T-helper 2 cell treated with Interferon-gamma antibody and Interleukin-4, amounts not matched to agents 100 ng/mL and 5 ng/mL, for 36 hours (primary cell): ENCODE measurements around the gene ZNF440. TPM values are rescaled to one million over a fixed set of nuclear protein-coding genes. Genes with fewer than 3 reads are reported as not detected.

ENCODE experiments used
- intact Hi-C: fragments of 100-400 bp; cut with micrococcal nuclease; formaldehyde crosslinking; loops from one replicate; pipeline ENCODE4 v1.15.1; 2023
- total RNA-seq: library from RNA; stranded (reverse); gene quantifications from 2 replicates; pipeline ENCODE4 v1.2.3, GENCODE V29; 2022

Gene ZNF440
- total RNA-seq, 1 donor from 2014 or later = 14.0 TPM

- intact Hi-C loops = loop anchor here (1.0 to 5.0 kb wide), 3 partner anchors 84 to 260 kb away; partner anchors contain the start of gene ZNF491
Observed at GRCh38 chr19:11881151-11881800, 67.2 kb downstream of the ZNF440 start.

- intact Hi-C loops = loop anchor here (5.0 kb wide), 1 partner anchor 85 kb away; the partner anchor contains the start of gene ZNF491
Observed at GRCh38 chr19:11882606-11883005, 68.5 kb downstream of the ZNF440 start.

Other genes starting within 250 kb of the ZNF440 start
- gene ACP5, start 236.6 kb upstream of the ZNF440 start, total RNA-seq = 34.4 and 34.5 TPM in 2 replicates
- 4.5 and 5.0 TPM in 2 replicates for gene ZNF627, start 216.8 kb upstream of the ZNF440 start, total RNA-seq
- gene ZNF823, start 75.3 kb upstream of the ZNF440 start, total RNA-seq = 4.8 and 5.4 TPM in 2 replicates
- 5.6 and 6.0 TPM in 2 replicates for gene ZNF441, start 47.3 kb upstream of the ZNF440 start, total RNA-seq
- 1.1 and 1.9 TPM in 2 replicates for gene ZNF491, start 15.8 kb upstream of the ZNF440 start, total RNA-seq
- 6.3 and 6.4 TPM in 2 replicates for gene ZNF439, start 34.5 kb downstream of the ZNF440 start, total RNA-seq
- 6.0 and 6.4 TPM in 2 replicates for gene ZNF69, start 73.5 kb downstream of the ZNF440 start, total RNA-seq
- 18.9 and 20.1 TPM in 2 replicates for gene ZNF700, start 110.8 kb downstream of the ZNF440 start, total RNA-seq
- gene ZNF763, start 150.8 kb downstream of the ZNF440 start, total RNA-seq = 1.3 and 2.1 TPM in 2 replicates
- 0.14 and 0.16 TPM in 2 replicates for gene ZNF433, start 221.4 kb downstream of the ZNF440 start, total RNA-seq
- gene ZNF878, start 238.7 kb downstream of the ZNF440 start, total RNA-seq = 0.61 and 0.89 TPM in 2 replicates